Activated naive CD4-positive, alpha-beta T cell treated with anti-CD3 and anti-CD28 coated beads for 36 hours (primary cell): ENCODE measurements around the gene RNPEP. TPM values are rescaled to one million over a fixed set of nuclear protein-coding genes. Genes with fewer than 3 reads are reported as not detected.
"Not testable (repeated sequence)": the region's sequence is repeated elsewhere in the genome, so short reads cannot be mapped to it uniquely, and the experiment has no call there.

Experiments
- CTCF ChIA-PET: fragments of 350-600 bp; sonication (Branson Sonifier 250); formaldehyde crosslinking; loops from one replicate; lab custom pipeline; 2021; ENCODE audit warnings: antibody characterized with exemption; lab: Charles Lee
- DNase-seq: peaks from one replicate; pipeline ENCODE4 v3.0.0-alpha.2; 2020
- H3K27ac Mint-ChIP-seq: one replicate; pipeline ENCODE4 v1.8.0; 2021; ENCODE audit warnings: mild to moderate bottlenecking, mixed read lengths
- H3K27me3 Mint-ChIP-seq: one replicate; pipeline ENCODE4 v1.8.0; 2021; ENCODE audit warnings: low read depth, mixed read lengths
- H3K36me3 Mint-ChIP-seq: one replicate; pipeline ENCODE4 v1.8.0; 2021; ENCODE audit warnings: low read depth, mixed read lengths
- H3K4me1 Mint-ChIP-seq: one replicate; pipeline ENCODE4 v1.8.0; 2021; ENCODE audit warnings: low read depth, mixed read lengths
- H3K4me3 Mint-ChIP-seq: one replicate; pipeline ENCODE4 v1.8.0; 2021; ENCODE audit warnings: mild to moderate bottlenecking, moderate library complexity, mixed read lengths
- H3K9me3 Mint-ChIP-seq: one replicate; pipeline ENCODE4 v1.8.0; 2021; ENCODE audit warnings: mixed read lengths
- intact Hi-C: fragments of 100-400 bp; cut with micrococcal nuclease; formaldehyde crosslinking; loops from one replicate; pipeline ENCODE4 v1.15.1; 2023
- total RNA-seq, 2 experiments: library from RNA; stranded (reverse); gene quantifications; one replicate each; pipeline ENCODE4 v1.2.3, GENCODE V29; 2021

Gene RNPEP
- total RNA-seq, 2 experiments from 2014 or later = 43.4 to 44.4 TPM

DNA sequence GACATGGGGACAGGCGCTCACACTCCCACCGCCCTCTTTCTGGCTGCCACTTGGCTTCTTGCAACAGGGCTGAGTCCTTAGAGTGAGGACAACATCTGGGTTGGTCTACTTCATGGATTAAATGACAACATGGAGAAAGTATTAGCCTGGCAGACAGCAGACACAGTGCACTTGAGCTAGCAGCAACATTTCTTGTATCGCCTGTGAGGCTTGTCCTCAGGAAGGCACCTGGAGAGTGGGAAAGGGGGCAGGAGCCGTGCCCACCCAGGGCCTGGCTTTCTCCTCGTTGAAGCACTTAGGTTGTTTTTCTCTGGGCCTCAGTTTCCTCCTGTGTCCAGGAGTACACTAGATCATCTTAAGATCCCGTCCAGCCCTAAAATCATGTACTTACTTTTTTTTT lies 31.6 kb downstream of the RNPEP start:
- Mint-ChIP-seq H3K27me3 (peaks cover 1% of the 10 kb centered on the region), H3K9me3 (no peaks in the 10 kb centered on the region), H3K27ac (no peak overlapping the region), H3K4me3 (no peak overlapping the region), H3K4me1 (no peaks in the 10 kb centered on the region), H3K36me3 (no peaks in the 10 kb centered on the region)
- no peak for DNase-seq
- CTCF ChIA-PET = interaction anchor here (0.9 kb wide), 1 partner anchor 122 kb away, joined by 3 read pairs; no protein-coding TSS in a partner anchor
- intact Hi-C loops = no loop called here

DNA sequence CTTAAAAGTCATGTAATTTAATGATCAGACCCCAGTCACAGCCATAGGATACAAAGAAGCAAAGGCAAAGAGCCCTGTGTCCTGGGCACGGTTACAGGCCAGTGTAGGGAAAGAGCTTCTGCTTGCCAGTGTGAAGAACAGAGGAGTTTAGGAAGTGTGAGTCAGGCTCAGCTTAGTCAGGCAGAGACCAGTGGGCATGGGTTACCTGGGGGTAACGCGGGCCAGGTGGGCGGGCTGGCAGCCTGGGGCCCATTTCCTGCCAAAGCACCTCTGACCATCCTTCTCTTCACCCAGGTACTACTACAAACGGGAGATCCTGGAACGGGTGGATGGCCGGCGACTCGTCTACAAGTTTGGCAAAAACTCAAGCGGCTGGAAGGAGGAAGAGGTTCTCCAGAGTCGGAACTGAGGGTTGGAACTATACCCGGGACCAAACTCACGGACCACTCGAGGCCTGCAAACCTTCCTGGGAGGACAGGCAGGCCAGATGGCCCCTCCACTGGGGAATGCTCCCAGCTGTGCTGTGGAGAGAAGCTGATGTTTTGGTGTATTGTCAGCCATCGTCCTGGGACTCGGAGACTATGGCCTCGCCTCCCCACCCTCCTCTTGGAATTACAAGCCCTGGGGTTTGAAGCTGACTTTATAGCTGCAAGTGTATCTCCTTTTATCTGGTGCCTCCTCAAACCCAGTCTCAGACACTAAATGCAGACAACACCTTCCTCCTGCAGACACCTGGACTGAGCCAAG lies 32.6 kb downstream of the RNPEP start:
- Mint-ChIP-seq H3K27ac (no peak overlapping the region), H3K9me3 (no peaks in the 10 kb centered on the region), H3K27me3 (peaks cover 3% of the 10 kb centered on the region), H3K4me3 (no peak overlapping the region), H3K4me1 (no peaks in the 10 kb centered on the region), H3K36me3 (no peaks in the 10 kb centered on the region)
- CTCF ChIA-PET = no interaction called here
- DNase-seq = no peak
- intact Hi-C loops = no loop called here

DNA sequence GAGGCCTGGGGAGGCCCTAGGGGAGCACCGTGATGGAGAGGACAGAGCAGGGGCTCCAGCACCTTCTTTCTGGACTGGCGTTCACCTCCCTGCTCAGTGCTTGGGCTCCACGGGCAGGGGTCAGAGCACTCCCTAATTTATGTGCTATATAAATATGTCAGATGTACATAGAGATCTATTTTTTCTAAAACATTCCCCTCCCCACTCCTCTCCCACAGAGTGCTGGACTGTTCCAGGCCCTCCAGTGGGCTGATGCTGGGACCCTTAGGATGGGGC lies 33.2 kb downstream of the RNPEP start:
- Mint-ChIP-seq H3K4me3 (no peak overlapping the region), H3K36me3 (no peaks in the 10 kb centered on the region), H3K27me3 (peaks cover 3% of the 10 kb centered on the region), H3K9me3 (no peaks in the 10 kb centered on the region), H3K27ac (no peak overlapping the region), H3K4me1 (no peaks in the 10 kb centered on the region)
- CTCF ChIA-PET = interaction anchor here (1.0 kb wide), 1 partner anchor 119 kb away, joined by 4 read pairs; no protein-coding TSS in a partner anchor
- DNase-seq = no peak
- intact Hi-C loops = no loop called here

DNA sequence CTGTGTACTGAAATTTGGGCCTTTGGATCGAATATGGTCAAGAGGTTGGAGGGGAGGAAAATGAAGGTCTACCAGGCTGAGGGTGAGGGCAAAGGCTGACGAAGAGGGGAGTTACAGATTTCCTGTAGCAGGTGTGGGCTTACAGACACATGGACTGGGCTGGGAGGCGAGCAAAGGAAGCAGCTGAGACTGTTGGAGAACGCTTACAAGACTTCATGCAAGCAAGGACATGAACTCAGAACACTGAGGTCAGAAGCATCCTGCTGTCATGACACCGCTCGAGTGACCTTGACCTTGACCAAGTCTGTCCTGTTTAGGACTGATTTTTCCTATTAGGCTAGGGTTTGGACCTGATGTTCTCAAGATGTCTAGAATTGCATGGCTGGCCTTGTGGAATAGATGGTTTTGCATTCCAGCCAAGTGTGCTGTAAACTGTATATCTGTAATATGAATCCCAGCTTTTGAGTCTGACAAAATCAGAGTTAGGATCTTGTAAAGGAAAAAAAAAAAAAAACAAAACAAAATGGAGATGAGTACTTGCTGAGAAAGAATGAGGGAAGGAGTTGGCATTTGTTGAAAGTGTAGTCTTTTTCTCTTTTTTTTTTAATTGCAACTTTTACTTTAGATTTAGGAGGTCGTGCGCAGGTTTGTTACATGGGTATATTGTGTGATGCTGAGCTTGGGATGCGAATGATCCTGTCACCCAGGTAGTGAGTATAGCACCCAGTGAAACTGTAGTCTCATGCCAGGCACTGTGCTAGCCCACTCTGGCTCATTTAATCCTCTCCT lies 33.8 kb downstream of the RNPEP start:
- Mint-ChIP-seq H3K9me3 (no peaks in the 10 kb centered on the region), H3K4me1 (no peaks in the 10 kb centered on the region), H3K36me3 (no peaks in the 10 kb centered on the region), H3K4me3 (no peak overlapping the region), H3K27ac (no peak overlapping the region), H3K27me3 (peaks cover 3% of the 10 kb centered on the region)
- CTCF ChIA-PET = interaction anchor here (1.0 to 1.2 kb wide), 2 partner anchors 17 to 120 kb away, joined by 3 to 4 read pairs; no protein-coding TSS in a partner anchor
- intact Hi-C loops = no loop called here
- DNase-seq = no peak

DNA sequence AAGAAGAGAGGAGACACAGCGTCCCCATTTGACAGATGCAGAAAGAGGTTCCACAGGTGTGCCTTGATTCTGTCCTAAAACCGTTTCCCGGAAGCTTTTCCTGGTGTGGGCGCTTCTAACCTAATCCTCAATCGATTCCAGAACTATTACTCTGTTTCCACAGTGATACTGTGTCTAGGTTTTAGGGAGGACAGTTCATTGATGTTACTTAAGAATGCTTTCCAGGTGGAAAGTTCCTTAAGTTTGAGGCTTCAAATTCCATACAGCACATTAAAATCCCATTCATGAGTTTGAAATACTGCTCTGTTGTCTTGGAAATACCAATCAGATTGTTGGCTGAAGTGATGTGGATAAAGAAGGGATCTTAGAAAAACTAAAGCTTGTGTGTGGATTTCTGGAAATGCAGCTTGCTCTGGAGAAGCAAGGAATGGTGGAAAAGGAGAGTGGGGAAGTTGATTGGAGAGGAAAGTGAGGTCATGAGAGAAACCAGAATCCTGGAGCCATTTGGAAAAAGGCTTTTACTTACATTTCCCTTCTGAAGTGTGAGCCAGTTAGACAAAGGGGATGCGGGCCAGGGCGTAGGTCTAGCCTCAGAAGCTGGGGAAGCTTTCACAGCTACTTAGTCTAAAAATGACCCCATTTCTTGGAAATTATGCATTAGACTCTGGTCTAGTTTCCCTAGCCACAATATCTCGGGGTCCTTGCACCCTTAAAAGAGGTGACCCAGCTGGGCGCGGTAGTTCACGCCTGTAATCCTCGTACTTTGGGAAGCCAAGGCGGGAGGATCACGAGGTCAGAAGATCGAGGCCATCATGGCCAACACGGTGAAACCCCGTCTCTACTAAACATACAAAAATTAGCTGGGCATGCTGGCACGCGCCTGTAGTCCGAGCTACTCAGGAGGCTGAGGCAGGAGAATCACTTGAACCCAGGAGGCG lies 34.6 kb downstream of the RNPEP start:
- no peaks in the 10 kb centered on the region for H3K36me3 Mint-ChIP-seq

DNA sequence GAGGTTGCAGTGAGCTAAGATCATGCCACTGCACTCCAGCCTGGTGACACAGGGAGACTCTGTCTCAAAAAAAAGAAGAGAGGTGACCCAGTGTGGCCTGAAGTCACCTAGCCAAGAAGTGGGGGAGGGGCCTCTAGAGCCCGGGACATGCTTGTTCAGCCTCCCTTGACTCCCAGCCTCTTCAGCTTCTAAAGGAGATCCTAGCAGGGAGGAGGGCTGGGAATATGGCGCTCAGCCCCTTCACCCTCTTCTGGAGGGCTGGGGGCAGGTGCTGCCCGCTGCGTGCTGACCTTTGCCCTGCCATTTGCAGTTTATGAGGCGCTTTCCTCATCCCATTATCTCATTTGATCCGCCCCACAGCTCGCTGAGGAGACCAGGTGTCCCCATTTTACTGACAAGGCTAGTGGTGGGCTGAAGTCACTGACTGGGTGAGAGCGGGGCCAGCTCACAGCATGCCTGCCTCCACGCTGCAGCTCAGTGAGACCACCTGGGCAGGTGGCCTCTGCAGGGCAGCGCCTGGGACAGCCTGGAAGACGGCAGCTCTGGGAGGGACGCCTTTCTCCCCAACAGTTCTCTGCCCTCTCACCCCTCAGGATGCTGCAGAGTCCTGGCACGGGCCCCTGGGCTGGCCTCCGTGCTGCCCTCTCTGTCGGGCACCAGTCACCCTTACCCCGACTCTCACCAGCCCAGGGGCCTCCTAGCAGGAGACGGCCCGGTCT lies 35.5 kb downstream of the RNPEP start:
- CTCF ChIA-PET = interaction anchor here (1.2 kb wide), 2 partner anchors 9 to 18 kb away, joined by 3 read pairs; no protein-coding TSS in a partner anchor
- Mint-ChIP-seq H3K4me3 (no peak overlapping the region), H3K27ac (no peak overlapping the region), H3K27me3 (peaks cover 3% of the 10 kb centered on the region), H3K36me3 (no peaks in the 10 kb centered on the region), H3K4me1 (no peaks in the 10 kb centered on the region), H3K9me3 (no peaks in the 10 kb centered on the region)
- DNase-seq = no peak
- intact Hi-C loops = no loop called here

More for the DNA sequence above, 34.6 kb downstream of the RNPEP start:
- DNase-seq = no peak
- CTCF ChIA-PET = interaction anchor here (1.2 kb wide), 2 partner anchors 8 to 18 kb away, joined by 3 read pairs; no protein-coding TSS in a partner anchor
- Mint-ChIP-seq H3K4me3 (no peak overlapping the region), H3K4me1 (no peaks in the 10 kb centered on the region), H3K9me3 (no peaks in the 10 kb centered on the region), H3K27ac (no peak overlapping the region), H3K27me3 (peaks cover 3% of the 10 kb centered on the region)
- intact Hi-C loops = no loop called here

DNA sequence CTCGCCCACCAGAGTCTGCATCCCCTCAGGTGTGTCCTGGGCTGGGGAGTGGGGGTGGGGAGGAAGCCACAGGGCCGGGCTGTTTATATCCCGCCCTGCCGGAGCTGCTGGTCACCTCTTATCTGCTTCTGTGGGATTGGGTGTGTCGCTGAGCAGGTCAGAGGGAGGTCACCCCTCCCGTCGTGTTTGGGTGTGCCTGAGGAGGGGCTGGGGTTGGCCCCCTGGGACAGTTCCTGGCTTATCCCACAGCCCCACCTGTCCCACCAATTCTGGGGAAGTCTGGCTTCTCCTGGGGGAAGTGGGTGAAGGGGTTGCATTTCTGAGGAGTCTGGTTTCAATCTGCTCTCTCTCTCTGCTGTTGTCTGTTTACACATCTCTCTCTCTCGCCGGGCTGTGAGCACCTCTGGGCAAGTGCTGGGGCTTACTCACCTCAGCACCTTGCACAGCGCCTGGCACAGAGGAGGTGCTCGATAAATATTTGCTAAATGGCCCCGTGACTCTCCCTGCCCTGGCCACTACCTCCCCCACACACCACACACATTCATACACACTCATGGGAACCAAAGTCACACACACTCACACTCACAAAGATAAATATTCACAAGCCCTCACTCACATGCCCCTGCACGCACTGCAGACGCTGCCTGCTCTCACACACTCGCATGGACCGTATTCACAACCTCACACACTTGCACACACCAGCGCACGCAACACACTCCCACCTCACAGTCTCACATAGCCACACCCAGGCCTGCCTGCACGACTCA lies 36.2 kb downstream of the RNPEP start:
- Mint-ChIP-seq H3K27ac (no peak overlapping the region), H3K4me3 (no peak overlapping the region), H3K4me1 (no peaks in the 10 kb centered on the region), H3K27me3 (peaks cover 3% of the 10 kb centered on the region), H3K36me3 (no peaks in the 10 kb centered on the region), H3K9me3 (no peaks in the 10 kb centered on the region)
- no peak for DNase-seq
- CTCF ChIA-PET = no interaction called here
- intact Hi-C loops = no loop called here

DNA sequence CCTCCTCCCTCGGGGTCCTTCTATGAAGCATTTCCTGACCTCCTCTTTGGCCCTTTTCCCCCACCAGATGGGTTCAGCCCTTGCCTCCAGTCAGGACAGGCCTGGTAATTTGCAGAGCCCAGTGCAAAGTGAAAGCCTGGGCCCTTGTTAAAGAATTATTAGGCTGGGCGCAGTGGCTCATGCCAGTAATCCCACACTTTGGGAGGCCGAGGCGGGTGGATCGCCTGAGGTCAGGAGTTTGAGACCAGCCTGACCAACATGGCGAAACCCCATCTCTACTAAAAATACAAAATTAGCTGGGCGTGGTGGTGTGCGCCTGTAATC lies 36.7 kb downstream of the RNPEP start:
- DNase-seq, H3K36me3 Mint-ChIP-seq, H3K27me3 Mint-ChIP-seq, H3K4me3 Mint-ChIP-seq, H3K9me3 Mint-ChIP-seq, H3K4me1 Mint-ChIP-seq, H3K27ac Mint-ChIP-seq, intact Hi-C loops: not testable (repeated sequence)
- CTCF ChIA-PET = interaction anchor here (1.0 kb wide), 1 partner anchor 138 kb away, joined by 4 read pairs; no protein-coding TSS in a partner anchor

DNA sequence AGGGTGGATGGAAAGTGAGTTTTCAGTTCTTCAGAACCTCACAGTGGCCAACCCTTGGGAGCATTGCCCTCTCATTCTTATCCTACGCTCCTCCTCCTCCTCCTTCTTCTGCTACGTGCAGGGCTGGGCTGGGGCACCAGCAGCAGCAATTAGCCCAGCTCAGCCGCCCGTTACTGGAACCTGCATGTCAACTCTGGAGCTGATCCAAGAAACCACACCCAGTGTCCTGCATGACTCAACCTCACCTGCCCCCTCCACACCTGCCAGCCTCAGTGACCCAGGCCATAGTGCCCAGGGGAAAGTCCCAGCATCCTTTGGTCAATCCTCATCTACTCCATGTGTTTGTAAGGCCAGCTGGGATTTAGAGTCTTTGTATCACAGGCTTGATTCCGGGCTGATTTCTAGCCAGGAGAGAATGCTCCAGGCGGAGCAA lies 40.6 kb downstream of the RNPEP start:
- no peaks in the 10 kb centered on the region for H3K4me1 Mint-ChIP-seq
- no peak overlapping the region for H3K27ac Mint-ChIP-seq
- no peaks in the 10 kb centered on the region for H3K9me3 Mint-ChIP-seq
- H3K36me3 Mint-ChIP-seq = no peaks in the 10 kb centered on the region
- peaks cover 3% of the 10 kb centered on the region for H3K27me3 Mint-ChIP-seq
- intact Hi-C loops = no loop called here
- CTCF ChIA-PET = interaction anchor here (0.6 kb wide), 1 partner anchor 487 kb away, joined by 3 read pairs; no protein-coding TSS in a partner anchor
- no peak for DNase-seq
- H3K4me3 Mint-ChIP-seq = no peak overlapping the region

DNA sequence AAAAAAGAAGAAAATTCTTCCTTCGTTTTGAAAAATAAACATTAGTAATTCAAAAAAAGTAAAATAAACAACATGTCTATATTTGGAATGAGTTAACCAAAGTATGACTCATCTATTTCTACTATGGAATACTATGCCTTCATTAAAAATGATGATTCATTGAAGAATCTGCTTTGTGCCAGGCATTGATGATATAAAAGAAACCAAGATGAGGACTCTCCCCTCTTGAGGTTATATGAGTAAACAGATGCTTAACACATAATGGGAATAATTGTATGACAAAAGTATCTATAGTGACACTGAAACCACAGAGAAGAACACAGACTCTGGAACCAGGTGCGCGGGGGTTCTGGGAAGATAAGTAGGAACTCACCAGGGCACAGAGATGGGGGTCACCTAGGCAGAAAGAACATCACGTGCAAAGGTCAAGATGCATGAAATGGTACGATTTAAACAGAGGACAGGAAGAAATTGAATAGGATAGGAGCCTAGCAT lies 46.8 kb downstream of the RNPEP start:
- intact Hi-C loops = no loop called here
- peak; percentile 32 for DNase-seq
- H3K4me1 Mint-ChIP-seq = peaks cover 3% of the 10 kb centered on the region
- H3K9me3 Mint-ChIP-seq = no peaks in the 10 kb centered on the region
- no peak overlapping the region for H3K27ac Mint-ChIP-seq
- H3K4me3 Mint-ChIP-seq = no peak overlapping the region
- CTCF ChIA-PET = interaction anchor here (0.6 to 1.7 kb wide), 3 partner anchors 102 to 542 kb away, joined by 3 to 7 read pairs (median 3); no protein-coding TSS in a partner anchor
- H3K27me3 Mint-ChIP-seq = no peaks in the 10 kb centered on the region
- H3K36me3 Mint-ChIP-seq = no peaks in the 10 kb centered on the region

DNA sequence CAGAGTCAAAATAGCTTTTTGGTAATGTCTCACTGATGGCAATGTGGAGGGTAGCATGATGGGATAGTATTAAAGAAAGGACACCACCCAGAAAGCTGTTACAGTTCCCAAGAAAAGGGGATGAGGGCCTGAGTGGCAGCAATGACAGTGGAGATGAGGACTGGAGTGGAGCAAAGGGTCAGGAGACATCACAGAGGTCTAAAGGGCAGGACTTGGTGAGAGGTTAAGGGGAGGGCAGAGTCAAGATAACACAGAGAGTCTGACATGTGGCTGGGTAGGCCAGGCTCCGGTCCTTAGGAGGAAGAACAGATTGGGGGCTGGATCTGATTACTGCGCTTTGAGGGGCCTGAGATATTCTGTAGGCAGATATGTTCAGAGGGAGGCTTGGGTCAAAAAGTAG lies 47.3 kb downstream of the RNPEP start:
- intact Hi-C loops = no loop called here
- Mint-ChIP-seq H3K4me1 (peaks cover 3% of the 10 kb centered on the region), H3K27me3 (no peaks in the 10 kb centered on the region), H3K27ac (no peak overlapping the region), H3K4me3 (no peak overlapping the region), H3K36me3 (no peaks in the 10 kb centered on the region), H3K9me3 (no peaks in the 10 kb centered on the region)
- DNase-seq = no peak
- CTCF ChIA-PET = interaction anchor here (0.6 to 1.7 kb wide), 2 partner anchors 105 to 542 kb away, joined by 3 to 7 read pairs; no protein-coding TSS in a partner anchor
